GM12801 (cell line): ENCODE results near the gene DPY19L1.

Experiments
- TF ChIP-seq, protein P1 (sequence below): IDR thresholded peaks from one replicate; pipeline ENCODE4 v1.5.1; 2011; ENCODE audit warnings: control low read depth; ENCODE audit not compliant: insufficient read length; ENCODE audit errors: extremely low read depth

Gene DPY19L1

DNA sequence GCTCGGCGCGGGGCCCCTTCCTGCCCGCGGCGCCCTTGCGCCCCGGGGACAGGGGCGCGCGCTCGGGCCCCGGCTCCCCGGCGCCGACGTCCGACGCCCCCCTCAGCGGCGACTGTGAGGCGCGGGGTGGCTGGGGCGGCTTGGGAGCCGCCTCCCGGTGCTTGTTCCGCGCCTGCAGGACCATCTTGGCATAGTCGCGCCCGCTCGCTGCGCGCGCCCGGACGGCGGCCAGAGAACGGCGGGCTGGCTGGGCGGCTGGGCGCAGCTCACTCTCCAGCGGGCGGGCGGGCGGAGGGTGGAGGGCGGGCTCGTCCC is at the start of gene DPY19L1:
Gene DPY19L1 (minus strand): TSS at position 275 of the 315 bp plus-strand sequence. CDS start 91 bp downstream, at position 184.
- TF ChIP-seq, protein P1, sequence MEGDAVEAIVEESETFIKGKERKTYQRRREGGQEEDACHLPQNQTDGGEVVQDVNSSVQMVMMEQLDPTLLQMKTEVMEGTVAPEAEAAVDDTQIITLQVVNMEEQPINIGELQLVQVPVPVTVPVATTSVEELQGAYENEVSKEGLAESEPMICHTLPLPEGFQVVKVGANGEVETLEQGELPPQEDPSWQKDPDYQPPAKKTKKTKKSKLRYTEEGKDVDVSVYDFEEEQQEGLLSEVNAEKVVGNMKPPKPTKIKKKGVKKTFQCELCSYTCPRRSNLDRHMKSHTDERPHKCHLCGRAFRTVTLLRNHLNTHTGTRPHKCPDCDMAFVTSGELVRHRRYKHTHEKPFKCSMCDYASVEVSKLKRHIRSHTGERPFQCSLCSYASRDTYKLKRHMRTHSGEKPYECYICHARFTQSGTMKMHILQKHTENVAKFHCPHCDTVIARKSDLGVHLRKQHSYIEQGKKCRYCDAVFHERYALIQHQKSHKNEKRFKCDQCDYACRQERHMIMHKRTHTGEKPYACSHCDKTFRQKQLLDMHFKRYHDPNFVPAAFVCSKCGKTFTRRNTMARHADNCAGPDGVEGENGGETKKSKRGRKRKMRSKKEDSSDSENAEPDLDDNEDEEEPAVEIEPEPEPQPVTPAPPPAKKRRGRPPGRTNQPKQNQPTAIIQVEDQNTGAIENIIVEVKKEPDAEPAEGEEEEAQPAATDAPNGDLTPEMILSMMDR = no peak

DNA sequence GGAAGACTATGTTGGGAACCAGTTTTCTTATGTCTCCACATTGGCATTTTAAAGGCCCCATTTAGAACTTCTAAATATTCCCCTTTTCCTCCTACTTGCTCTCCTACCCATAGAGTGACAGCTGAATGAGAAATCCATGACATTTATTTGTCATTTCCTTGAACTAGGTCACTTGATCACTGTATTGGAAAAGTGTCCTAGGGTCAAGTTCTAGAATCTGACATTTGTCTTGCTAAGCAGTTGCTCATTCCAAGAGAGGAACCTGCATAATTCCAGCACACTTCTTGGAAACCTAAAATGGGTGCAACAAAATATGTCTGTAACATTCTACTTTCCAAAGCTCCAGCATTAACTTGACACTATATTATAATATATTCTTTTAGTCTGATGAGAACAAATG is 3.6 kb upstream of the DPY19L1 start:
- TF ChIP-seq, protein P1 = no peak

DNA sequence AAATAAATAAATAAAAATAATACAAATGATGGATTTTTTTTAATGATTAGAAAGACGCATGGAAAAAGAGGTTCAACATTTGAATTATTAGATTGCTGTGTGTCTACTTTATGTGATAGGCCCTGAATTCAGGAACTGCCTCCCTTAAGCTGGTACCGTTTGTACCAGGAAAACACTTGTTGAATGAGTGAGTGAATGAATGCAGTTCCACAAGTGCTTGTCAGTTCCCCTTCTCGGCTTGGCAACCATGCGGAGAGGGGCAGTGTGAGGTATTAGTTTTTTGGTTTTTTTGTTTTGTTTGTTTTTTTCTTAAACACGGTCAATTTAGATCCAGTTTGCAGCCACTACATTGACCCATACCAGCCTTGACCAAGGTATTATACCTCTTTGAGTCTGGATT is 2.1 kb upstream of the DPY19L1 start:
- TF ChIP-seq, protein P1 = no peak

DNA sequence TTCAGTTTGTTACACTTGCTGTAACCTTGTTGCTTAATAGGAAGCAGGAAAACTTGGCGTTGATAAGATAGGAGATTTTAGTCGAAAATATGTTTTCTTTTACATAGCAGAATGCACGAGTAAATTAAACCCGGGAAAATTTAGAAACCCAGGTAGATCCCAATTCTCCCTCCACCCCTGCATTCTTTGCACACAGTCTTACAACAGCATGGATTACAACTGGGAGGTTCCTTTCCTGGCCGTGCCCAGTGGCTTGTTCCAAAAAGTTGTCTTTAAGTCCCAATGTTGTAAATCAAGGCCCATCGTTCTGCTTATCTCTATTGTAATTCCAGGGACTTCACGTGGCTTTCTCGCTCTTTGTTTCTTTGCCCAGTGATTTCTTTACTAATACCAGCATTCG is 1.1 kb upstream of the DPY19L1 start:
- TF ChIP-seq, protein P1 = no peak

DNA sequence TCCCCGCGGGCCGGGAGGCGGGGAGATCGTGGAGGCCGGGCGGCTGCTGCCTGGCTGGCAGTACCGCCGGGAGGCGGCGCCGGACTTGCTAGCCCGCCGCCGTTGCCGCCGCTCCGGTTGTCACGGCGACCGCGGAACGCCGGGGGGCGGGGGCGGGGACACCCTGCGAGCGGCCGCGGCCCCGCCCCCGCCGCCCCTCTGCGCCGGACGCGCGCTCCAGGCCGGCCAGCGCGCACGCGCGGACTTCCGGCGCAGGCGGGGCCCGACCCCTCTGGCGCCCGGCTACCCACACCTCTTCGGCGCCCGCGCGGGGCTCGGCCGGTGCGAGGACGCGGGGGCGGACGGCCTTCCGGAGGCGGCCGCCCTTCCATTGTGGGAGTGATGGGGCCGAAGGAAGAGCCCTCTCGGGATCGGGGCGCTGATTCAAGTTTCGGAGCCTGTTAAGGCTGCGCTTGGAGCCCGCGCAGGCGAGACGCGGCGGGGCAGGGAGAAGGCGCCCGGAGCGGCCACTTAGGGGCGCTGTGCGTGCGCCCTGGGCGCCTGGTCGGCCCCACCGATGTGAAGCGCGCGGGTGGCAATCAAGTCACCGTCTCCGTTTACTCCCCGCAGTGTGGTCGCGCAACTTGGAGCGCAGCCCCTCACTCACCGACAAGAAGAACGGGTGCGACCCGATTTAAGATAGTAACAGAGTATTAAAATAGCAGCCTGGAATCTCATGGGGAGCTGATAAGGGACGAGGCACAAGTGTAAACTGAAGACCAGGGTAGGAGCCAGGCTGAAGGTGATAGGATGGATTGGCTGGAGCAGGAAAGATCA is 449 bp upstream of the DPY19L1 start:
- TF ChIP-seq, protein P1 = no peak

DNA sequence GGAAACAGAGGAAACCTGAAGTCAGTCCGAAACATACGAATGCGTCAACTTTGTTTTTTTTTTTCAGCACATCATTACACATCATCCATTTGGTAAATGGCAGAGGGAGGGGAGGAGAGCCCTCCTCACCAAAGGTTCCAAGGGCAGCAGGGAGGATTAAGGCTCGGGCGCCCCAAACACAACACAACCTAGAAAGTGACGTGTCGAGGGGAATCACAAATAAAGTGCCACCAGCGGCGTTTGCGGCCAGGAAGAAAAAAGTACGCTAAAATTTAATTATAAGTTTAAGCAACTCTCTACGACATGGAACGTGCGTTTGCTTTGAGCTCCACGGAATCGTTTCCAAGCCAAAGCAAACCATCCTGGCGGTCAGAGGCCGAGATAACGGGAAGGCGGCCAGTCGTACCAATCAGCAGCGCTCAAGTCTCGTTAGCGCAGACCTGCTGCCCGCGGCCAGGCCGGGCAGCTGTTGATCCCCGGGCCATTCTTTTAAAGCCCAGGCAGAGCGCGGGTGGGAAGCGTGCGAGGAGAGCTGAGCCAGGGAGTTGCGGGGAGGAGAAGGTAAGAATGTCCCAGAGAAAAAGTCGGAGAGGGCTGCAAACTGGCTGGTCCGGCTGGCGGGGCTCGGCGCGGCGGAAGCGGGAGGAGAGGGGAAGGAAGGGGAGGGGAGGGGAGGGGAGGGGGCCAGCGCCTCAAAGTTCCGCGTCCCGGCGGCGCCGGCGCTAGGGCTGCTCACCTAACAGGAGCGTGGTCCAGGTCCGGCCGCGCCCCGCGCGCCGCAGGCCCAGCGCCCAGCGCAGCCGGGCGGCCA is 719 bp downstream of the DPY19L1 start:
- TF ChIP-seq, protein P1 = no peak

DNA sequence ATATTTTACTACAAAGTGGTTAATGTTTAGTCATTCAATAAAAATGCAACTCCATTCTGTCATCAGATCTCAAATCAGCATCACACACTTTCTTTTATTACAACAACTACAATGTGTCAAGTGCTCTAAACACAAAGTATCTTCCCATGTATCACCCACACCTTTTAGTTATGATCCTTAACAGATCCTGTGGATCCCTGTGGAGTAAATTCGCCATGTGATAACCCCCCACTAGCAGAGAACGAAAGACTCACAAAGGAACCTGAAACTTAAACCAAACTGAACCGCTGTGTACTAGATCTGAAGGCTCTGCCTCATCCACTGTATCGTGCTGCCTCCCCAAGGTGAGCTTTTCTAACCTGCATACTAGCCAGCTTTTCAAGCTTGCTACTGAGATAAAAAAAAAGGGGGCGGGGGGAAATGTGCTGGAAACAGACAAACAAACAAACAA is 1.7 kb downstream of the DPY19L1 start:
- TF ChIP-seq, protein P1 = no peak
